ENCODE results near the gene ZNF333.
"Not testable (repeated sequence)": the region's sequence is repeated elsewhere in the genome, so short reads cannot be mapped to it uniquely, and the experiment has no call there.

ZNF333 gene

DNA sequence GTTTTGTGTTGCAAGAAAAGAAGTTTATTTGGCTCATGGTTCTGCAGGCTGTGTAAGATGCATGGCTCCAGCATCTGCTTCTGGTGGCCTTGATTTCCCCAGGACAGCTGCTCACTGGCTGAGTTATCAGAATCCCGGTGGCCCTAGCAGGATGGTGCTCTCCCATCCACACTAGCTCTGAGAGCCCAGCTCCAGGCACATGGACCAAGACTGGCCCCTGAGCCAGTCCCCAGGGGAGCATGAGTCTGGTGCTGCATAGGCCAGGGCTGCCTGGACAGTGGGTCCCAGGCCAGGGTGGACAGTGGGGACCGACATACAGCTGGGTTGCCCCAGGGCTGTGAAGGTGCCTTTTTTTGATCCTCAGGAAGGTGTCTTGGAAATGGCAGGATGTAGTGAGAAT, 78.2 kb downstream of the ZNF333 start:
- H3K4me1 ChIP-seq (ENCODE audit: control insufficient read depth in 1 of 2, insufficient read depth in 2 of 2, low read length in 2 of 2): no peaks in the 10 kb centered on the region
- no peaks in the 10 kb centered on the region for H3K36me3 ChIP-seq (ENCODE audit: control insufficient read depth in 1 of 2, insufficient read depth in 2 of 2, low read length in 2 of 2)
- no peaks in the 10 kb centered on the region for H3K27me3 ChIP-seq (ENCODE audit: low read depth, low read length)
- H3K27ac ChIP-seq (ENCODE audit: low read length): no peak overlapping the region
- peaks cover 0 to 2% of the 10 kb centered on the region in 2 donors for H3K9me3 ChIP-seq (ENCODE audit: control insufficient read depth in 1 of 2, low read length in 2 of 2)
- no peak overlapping the region for H3K4me3 ChIP-seq (ENCODE audit: low read depth in 1 of 2, low read length in 2 of 2)

DNA sequence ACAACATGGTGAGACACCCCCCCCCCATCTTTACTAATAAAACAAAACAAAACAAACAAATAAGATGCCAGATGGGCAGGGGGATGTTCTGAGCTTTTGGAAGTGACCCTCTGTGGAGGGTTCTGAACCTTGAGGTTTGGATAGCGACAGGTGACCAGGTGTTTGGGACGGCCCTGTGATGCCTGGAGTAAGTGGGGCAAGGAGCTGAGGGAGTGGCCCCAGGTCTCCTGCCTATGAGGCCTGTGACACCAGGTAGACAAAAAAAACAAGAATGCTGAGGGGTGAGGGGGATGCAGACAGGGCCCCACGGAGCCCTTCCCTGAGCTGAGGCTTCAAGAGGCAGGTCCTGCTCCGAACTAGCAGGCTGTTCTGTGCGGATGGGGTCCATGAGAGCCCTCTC, 79.4 kb downstream of the ZNF333 start:
- peaks cover 0 to 2% of the 10 kb centered on the region in 2 donors for H3K9me3 ChIP-seq (ENCODE audit: control insufficient read depth in 1 of 2, low read length in 2 of 2)
- no peaks in the 10 kb centered on the region for H3K27me3 ChIP-seq (ENCODE audit: low read depth, low read length)
- no peak overlapping the region for H3K27ac ChIP-seq (ENCODE audit: low read length)
- no peaks in the 10 kb centered on the region for H3K36me3 ChIP-seq (ENCODE audit: control insufficient read depth in 1 of 2, insufficient read depth in 2 of 2, low read length in 2 of 2)
- H3K4me1 ChIP-seq (ENCODE audit: control insufficient read depth in 1 of 2, insufficient read depth in 2 of 2, low read length in 2 of 2): no peaks in the 10 kb centered on the region
- no peak overlapping the region for H3K4me3 ChIP-seq (ENCODE audit: low read depth in 1 of 2, low read length in 2 of 2)

GRCh38 chr19:14770136-14770535, 80.3 kb downstream of the ZNF333 start:
- Histone ChIP-seq H3K9me3 (ENCODE audit: control insufficient read depth in 1 of 2, low read length in 2 of 2) (no peaks in the 10 kb centered on the region), H3K36me3 (ENCODE audit: control insufficient read depth in 1 of 2, insufficient read depth in 2 of 2, low read length in 2 of 2) (no peaks in the 10 kb centered on the region), H3K27ac (ENCODE audit: low read length) (no peak overlapping the region), H3K4me1 (ENCODE audit: control insufficient read depth in 1 of 2, insufficient read depth in 2 of 2, low read length in 2 of 2) (no peaks in the 10 kb centered on the region), H3K27me3 (ENCODE audit: low read depth, low read length) (no peaks in the 10 kb centered on the region), H3K4me3 (ENCODE audit: low read depth in 1 of 2, low read length in 2 of 2) (no peak overlapping the region)

- Histone ChIP-seq H3K4me3 (ENCODE audit: low read depth in 1 of 2, low read length in 2 of 2) (no peak overlapping the region), H3K36me3 (ENCODE audit: control insufficient read depth in 1 of 2, insufficient read depth in 2 of 2, low read length in 2 of 2) (no peaks in the 10 kb centered on the region), H3K27ac (ENCODE audit: low read length) (no peak overlapping the region), H3K9me3 (ENCODE audit: control insufficient read depth in 1 of 2, low read length in 2 of 2) (no peaks in the 10 kb centered on the region), H3K27me3 (ENCODE audit: low read depth, low read length) (no peaks in the 10 kb centered on the region), H3K4me1 (ENCODE audit: control insufficient read depth in 1 of 2, insufficient read depth in 2 of 2, low read length in 2 of 2) (no peaks in the 10 kb centered on the region)
These were observed 81.3 kb downstream of the ZNF333 start for GRCh38 chr19:14770944-14771839.

- no peaks in the 10 kb centered on the region for H3K9me3 ChIP-seq (ENCODE audit: control insufficient read depth in 1 of 2, low read length in 2 of 2)
- no peak overlapping the region for H3K4me3 ChIP-seq (ENCODE audit: low read depth in 1 of 2, low read length in 2 of 2)
- no peaks in the 10 kb centered on the region for H3K27me3 ChIP-seq (ENCODE audit: low read depth, low read length)
- no peak overlapping the region for H3K27ac ChIP-seq (ENCODE audit: low read length)
- H3K4me1 ChIP-seq (ENCODE audit: control insufficient read depth in 1 of 2, insufficient read depth in 2 of 2, low read length in 2 of 2): no peaks in the 10 kb centered on the region
- no peaks in the 10 kb centered on the region for H3K36me3 ChIP-seq (ENCODE audit: control insufficient read depth in 1 of 2, insufficient read depth in 2 of 2, low read length in 2 of 2)
These were observed 82.6 kb downstream of the ZNF333 start for GRCh38 chr19:14772467-14772866.

- H3K27me3 ChIP-seq (ENCODE audit: low read depth, low read length): no peaks in the 10 kb centered on the region
- H3K36me3 ChIP-seq (ENCODE audit: control insufficient read depth in 1 of 2, insufficient read depth in 2 of 2, low read length in 2 of 2): no peaks in the 10 kb centered on the region
- H3K4me3 ChIP-seq (ENCODE audit: low read depth in 1 of 2, low read length in 2 of 2): no peak overlapping the region
- no peaks in the 10 kb centered on the region for H3K9me3 ChIP-seq (ENCODE audit: control insufficient read depth in 1 of 2, low read length in 2 of 2)
- H3K4me1 ChIP-seq (ENCODE audit: control insufficient read depth in 1 of 2, insufficient read depth in 2 of 2, low read length in 2 of 2): no peaks in the 10 kb centered on the region
- H3K27ac ChIP-seq (ENCODE audit: low read length): no peak overlapping the region
These were observed 83.1 kb downstream of the ZNF333 start for GRCh38 chr19:14772995-14773394.

DNA sequence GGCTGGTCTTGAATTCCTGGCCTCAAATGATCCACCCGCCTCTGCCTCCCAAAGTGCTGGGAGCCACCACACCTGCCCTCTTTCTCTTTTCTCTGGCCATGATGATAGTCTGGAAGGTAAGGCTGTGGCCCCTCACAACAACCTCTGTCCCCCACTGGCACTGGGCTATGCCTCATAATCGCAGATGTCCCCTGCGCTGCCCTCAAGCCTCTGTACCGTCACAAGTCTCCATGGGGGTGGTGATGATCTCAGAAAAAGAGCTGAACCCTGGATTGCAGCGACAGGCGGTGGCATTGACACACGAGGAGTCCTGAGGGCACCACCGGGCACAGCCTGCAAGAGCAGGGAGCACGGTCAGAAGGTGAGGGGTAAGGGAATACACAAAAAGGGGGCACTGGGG, 83.9 kb downstream of the ZNF333 start:
- H3K9me3 ChIP-seq (ENCODE audit: control insufficient read depth in 1 of 2, low read length in 2 of 2); H3K27ac ChIP-seq (ENCODE audit: low read length); H3K4me3 ChIP-seq (ENCODE audit: low read depth in 1 of 2, low read length in 2 of 2); H3K27me3 ChIP-seq (ENCODE audit: low read depth, low read length); H3K36me3 ChIP-seq (ENCODE audit: control insufficient read depth in 1 of 2, insufficient read depth in 2 of 2, low read length in 2 of 2); H3K4me1 ChIP-seq (ENCODE audit: control insufficient read depth in 1 of 2, insufficient read depth in 2 of 2, low read length in 2 of 2): not testable (repeated sequence)

DNA sequence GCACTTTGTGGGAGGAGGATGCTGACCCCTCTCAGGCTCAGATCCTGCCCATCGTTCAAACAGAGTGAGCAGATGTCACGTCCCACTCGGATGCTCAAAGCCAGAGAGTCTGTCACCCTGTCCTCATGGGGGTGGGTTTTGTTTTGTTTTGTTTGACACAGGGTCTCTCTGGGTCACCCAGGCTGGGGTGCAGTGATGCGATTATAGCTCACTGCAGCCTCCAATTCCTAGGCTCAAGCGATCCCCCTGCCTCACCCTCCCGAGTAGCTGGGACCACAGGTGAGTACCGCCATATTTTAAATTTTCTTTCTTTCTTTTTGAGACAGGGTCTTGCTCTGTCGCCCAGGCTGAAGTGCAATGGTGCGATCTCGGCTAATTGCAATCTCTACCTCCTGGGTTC, 84.5 kb downstream of the ZNF333 start:
- Histone ChIP-seq H3K27ac (ENCODE audit: low read length) (no peak overlapping the region), H3K4me3 (ENCODE audit: low read depth in 1 of 2, low read length in 2 of 2) (no peak overlapping the region), H3K27me3 (ENCODE audit: low read depth, low read length) (no peaks in the 10 kb centered on the region), H3K9me3 (ENCODE audit: control insufficient read depth in 1 of 2, low read length in 2 of 2) (no peaks in the 10 kb centered on the region), H3K4me1 (ENCODE audit: control insufficient read depth in 1 of 2, insufficient read depth in 2 of 2, low read length in 2 of 2) (no peaks in the 10 kb centered on the region), H3K36me3 (ENCODE audit: control insufficient read depth in 1 of 2, insufficient read depth in 2 of 2, low read length in 2 of 2) (no peaks in the 10 kb centered on the region)

- not testable (repeated sequence) for H3K4me1 ChIP-seq (ENCODE audit: control insufficient read depth in 1 of 2, insufficient read depth in 2 of 2, low read length in 2 of 2); H3K4me3 ChIP-seq (ENCODE audit: low read depth in 1 of 2, low read length in 2 of 2); H3K36me3 ChIP-seq (ENCODE audit: control insufficient read depth in 1 of 2, insufficient read depth in 2 of 2, low read length in 2 of 2); H3K27ac ChIP-seq (ENCODE audit: low read length); H3K27me3 ChIP-seq (ENCODE audit: low read depth, low read length); H3K9me3 ChIP-seq (ENCODE audit: control insufficient read depth in 1 of 2, low read length in 2 of 2)
These were observed 85.5 kb downstream of the ZNF333 start for GRCh38 chr19:14775326-14775725.

DNA sequence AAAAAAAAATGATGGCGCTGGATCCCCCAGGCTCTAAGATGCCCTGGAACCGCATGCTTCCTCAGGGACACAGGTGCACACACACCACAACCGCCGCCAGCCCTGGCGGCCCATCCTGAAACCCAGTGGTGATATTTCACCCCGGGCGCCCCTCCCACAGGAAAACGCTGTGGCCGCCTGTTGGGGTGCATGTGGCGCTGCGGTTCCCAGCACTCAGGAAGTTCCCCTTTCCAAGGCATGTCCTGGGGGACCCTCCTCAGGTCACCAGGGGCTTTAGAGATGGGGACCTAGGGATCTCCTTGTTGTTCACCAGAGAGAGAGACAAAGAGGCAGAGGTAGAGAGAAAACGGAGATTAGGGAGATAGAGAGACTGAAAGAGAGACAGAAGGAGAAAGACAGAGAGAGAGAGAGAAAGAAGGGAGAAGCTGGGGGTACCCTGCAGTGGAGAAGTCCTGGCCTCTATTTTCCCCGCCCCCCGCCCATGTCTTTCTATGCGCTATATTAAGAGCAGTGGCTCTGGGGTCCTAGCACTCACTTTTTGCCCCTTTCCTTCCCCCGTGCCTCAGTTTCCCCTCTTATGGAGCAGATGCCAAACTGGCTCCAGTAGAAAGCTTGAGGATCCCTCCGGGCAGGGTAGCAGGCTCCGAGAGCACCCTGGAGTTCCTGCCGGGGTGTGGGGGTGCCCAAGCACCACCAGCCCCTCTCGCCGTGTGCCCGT, 86.2 kb downstream of the ZNF333 start:
- H3K4me1 ChIP-seq (ENCODE audit: control insufficient read depth in 1 of 2, insufficient read depth in 2 of 2, low read length in 2 of 2): no peaks in the 10 kb centered on the region
- no peak overlapping the region for H3K27ac ChIP-seq (ENCODE audit: low read length)
- H3K36me3 ChIP-seq (ENCODE audit: control insufficient read depth in 1 of 2, insufficient read depth in 2 of 2, low read length in 2 of 2): no peaks in the 10 kb centered on the region
- no peaks in the 10 kb centered on the region for H3K9me3 ChIP-seq (ENCODE audit: control insufficient read depth in 1 of 2, low read length in 2 of 2)
- H3K27me3 ChIP-seq (ENCODE audit: low read depth, low read length): no peaks in the 10 kb centered on the region
- peak overlapping the region; percentile 18 to 39 for H3K4me3 ChIP-seq (ENCODE audit: low read depth in 1 of 2, low read length in 2 of 2)

GRCh38 chr19:14777645-14778044, 87.8 kb downstream of the ZNF333 start:
- not testable (repeated sequence) for H3K36me3 ChIP-seq (ENCODE audit: control insufficient read depth in 1 of 2, insufficient read depth in 2 of 2, low read length in 2 of 2); H3K9me3 ChIP-seq (ENCODE audit: control insufficient read depth in 1 of 2, low read length in 2 of 2); H3K27me3 ChIP-seq (ENCODE audit: low read depth, low read length); H3K4me3 ChIP-seq (ENCODE audit: low read depth in 1 of 2, low read length in 2 of 2); H3K4me1 ChIP-seq (ENCODE audit: control insufficient read depth in 1 of 2, insufficient read depth in 2 of 2, low read length in 2 of 2); H3K27ac ChIP-seq (ENCODE audit: low read length)

Data from muscle layer of duodenum (tissue), 2 donors.